Tibial nerve (tissue), 4 donors: ENCODE data around the gene ANKZF1. TPM values are rescaled to one million over a fixed set of nuclear protein-coding genes. Genes with fewer than 3 reads are reported as not detected.

Experiments used
- DNase-seq, 2 donors: peaks; one replicate each; pipeline ENCODE4 v3.0.0-alpha.2; 2019; ENCODE audit warnings: low spot score in 2 of 2
- H3K27ac ChIP-seq, 4 donors: fragments of 200-600 bp; sonication (generic) in 3 of 4; one replicate each; pipeline ENCODE4 v1.5.1; 2017 to 2019; ENCODE audit warnings: mild to moderate bottlenecking in 1 of 4
- H3K27me3 ChIP-seq, 2 donors: fragments of 200-600 bp; sonication (generic) in 1 of 2; one replicate each; pipeline versions ENCODE4 v1.5.1 to v1.6.0; 2017 to 2019
- H3K36me3 ChIP-seq, 3 donors: fragments of 200-600 bp; sonication (generic); one replicate each; pipeline ENCODE4 v1.5.1; 2018 to 2019
- H3K4me1 ChIP-seq, 4 donors: fragments of 200-600 bp; sonication (generic) in 3 of 4; one replicate each; pipeline ENCODE4 v1.5.1; 2017 to 2019
- H3K4me3 ChIP-seq, 4 donors: fragments of 200-600 bp; sonication (generic) in 3 of 4; one replicate each; pipeline ENCODE4 v1.5.1; 2017 to 2019; ENCODE audit warnings: mild to moderate bottlenecking in 1 of 4, moderate library complexity in 1 of 4
- H3K9me3 ChIP-seq, 4 donors: fragments of 200-600 bp; sonication (generic) in 3 of 4; one replicate each; pipeline ENCODE4 v1.5.1; 2017 to 2019
- CTCF ChIP-seq, 5 experiments: fragments of 200-600 bp in 3 of 5; fragments of 450-650 bp in 2 of 5; sonication (generic) in 3 of 5; IDR thresholded peaks; one replicate each; pipeline ENCODE4 v1.5.1; 2016 to 2019; ENCODE audit warnings: antibody characterized with exemption in 5 of 5, mild to moderate bottlenecking in 3 of 5, moderate library complexity in 2 of 5
- EP300 ChIP-seq, 2 donors: sonication (generic); formaldehyde crosslinking; IDR thresholded peaks; one replicate each; pipeline ENCODE4 v1.6.1; 2017; ENCODE audit warnings: antibody characterized with exemption in 2 of 2, mild to moderate bottlenecking in 1 of 2
- POLR2A ChIP-seq, 2 donors: fragments of 450-650 bp; IDR thresholded peaks; one replicate each; pipeline ENCODE4 v1.6.1; 2017; ENCODE audit warnings: antibody characterized with exemption in 2 of 2, mild to moderate bottlenecking in 2 of 2, moderate library complexity in 2 of 2
- WGBS, 2 donors: methylation state at CpG; one replicate each; pipeline ENCODE4 v1.1.5; 2018; 5-methylcytosine and 5-hydroxymethylcytosine counted together
- total RNA-seq, 4 donors: library from RNA; depleted of rRNA; stranded (reverse); fragments of >200 nt; gene quantifications; one replicate each; pipeline ENCODE4 v1.1.0, GENCODE V29; 2016

The ANKZF1 gene
- 100 to 1,000 TPM in 2 of 4 donors, 10 to 100 TPM in 2; 84.5 to 106 (median 97.6) TPM for total RNA-seq

- WGBS, 2 donors = 0 to 1% methylated on average over 32 to 46 of the region's 80 CpGs
- peak; percentile 59 to 97 for TF ChIP-seq EP300 (IDR thresholded peaks at IDR 0.05)
- peak in 1 of 5 experiments; percentile 49 for TF ChIP-seq CTCF (IDR thresholded peaks at IDR 0.05)
- TF ChIP-seq POLR2A (IDR thresholded peaks at IDR 0.05) = peak; percentile 33 to 85
- H3K4me1 ChIP-seq = peaks cover 0 to 44% (median 17%) of the 10 kb centered on the region in 4 donors
- peaks cover 0 to 56% (median 20%) of the 10 kb centered on the region in 3 donors for H3K36me3 ChIP-seq
- H3K27ac ChIP-seq = peak within 1 kb of the TSS; percentile 96 to 99 (median 96)
- no peaks in the 10 kb centered on the region for H3K9me3 ChIP-seq
- H3K4me3 ChIP-seq = peak within 1 kb of the TSS; percentile 64 to 98 (median 87)
- peak; percentile 97 to 98 for DNase-seq
- no peaks in the 10 kb centered on the region for H3K27me3 ChIP-seq
Measured at GRCh38 chr2:219229305-219230058, at the start of gene ANKZF1, which contains the start of gene ATG9A. ANKZF1 (plus strand) TSS chr2:219229806; CDS start chr2:219230258, 452 bp downstream. ATG9A (minus strand) TSS chr2:219229636; CDS start chr2:219228024, 1,612 bp downstream.

- Histone ChIP-seq H3K27me3 (no peaks in the 10 kb centered on the region), H3K9me3 (no peaks in the 10 kb centered on the region), H3K36me3 (peaks cover 0 to 61% (median 19%) of the 10 kb centered on the region in 3 donors), H3K27ac (no peak overlapping the region), H3K4me3 (no peak overlapping the region), H3K4me1 (peaks cover 0 to 27% (median 13%) of the 10 kb centered on the region in 4 donors)
- TF ChIP-seq EP300 (IDR thresholded peaks at IDR 0.05) (no peak), CTCF (IDR thresholded peaks at IDR 0.05) (no peak), POLR2A (IDR thresholded peaks at IDR 0.05) (no peak)
- WGBS, 2 donors = 89 to 90% methylated on average over 5 of the region's 5 CpGs
- DNase-seq = no peak
Measured at GRCh38 chr2:219180961-219181360, 48.6 kb upstream of the ANKZF1 start.

- H3K4me3 ChIP-seq = no peak overlapping the region
- no peak for TF ChIP-seq EP300 (IDR thresholded peaks at IDR 0.05)
- TF ChIP-seq CTCF (IDR thresholded peaks at IDR 0.05) = no peak
- no peak for TF ChIP-seq POLR2A (IDR thresholded peaks at IDR 0.05)
- H3K36me3 ChIP-seq = peaks cover 0 to 66% (median 19%) of the 10 kb centered on the region in 3 donors
- H3K4me1 ChIP-seq = peaks cover 0 to 25% (median 13%) of the 10 kb centered on the region in 4 donors
- no peaks in the 10 kb centered on the region for H3K27me3 ChIP-seq
- H3K9me3 ChIP-seq = no peaks in the 10 kb centered on the region
- 89 to 91% methylated on average over 6 of the region's 6 CpGs for whole genome bisulfite sequencing, 2 donors
- H3K27ac ChIP-seq = no peak overlapping the region
- no peak for DNase-seq
Measured at GRCh38 chr2:219181531-219181930, 48.1 kb upstream of the ANKZF1 start.

GRCh38 chr2:219182331-219183150, 47.1 kb upstream of the ANKZF1 start:
- no peaks in the 10 kb centered on the region for H3K27me3 ChIP-seq
- WGBS, 2 donors = 63 to 70% methylated on average over 7 to 8 of the region's 8 CpGs
- DNase-seq = no peak
- H3K4me3 ChIP-seq = no peak overlapping the region
- H3K27ac ChIP-seq = no peak overlapping the region
- no peaks in the 10 kb centered on the region for H3K9me3 ChIP-seq
- peaks cover 0 to 66% (median 19%) of the 10 kb centered on the region in 3 donors for H3K36me3 ChIP-seq
- H3K4me1 ChIP-seq = peaks cover 0 to 25% (median 13%) of the 10 kb centered on the region in 4 donors
- TF ChIP-seq POLR2A (IDR thresholded peaks at IDR 0.05) (no peak), CTCF (IDR thresholded peaks at IDR 0.05) (no peak), EP300 (IDR thresholded peaks at IDR 0.05) (no peak)
